CD4-positive, alpha-beta T cell treated with Interleukin-15 for 1 hour (primary cell): Measurements from ENCODE around the gene PDP2.
A peak's percentile ranks its signal among the peaks of the same experiment; 100 is the strongest.
"Not testable (repeated sequence)": the region's sequence is repeated elsewhere in the genome, so short reads cannot be mapped to it uniquely, and the experiment has no call there.

Experiments
- DNase-seq: peaks from one replicate; pipeline ENCODE4 v3.0.0-alpha.2; 2020

The PDP2 gene

GRCh38 chr16:66886914-66887313 is 6.6 kb downstream of the PDP2 start:
- no peak for DNase-seq

- DNase-seq, result no peak
Measured at GRCh38 chr16:66888647-66889615, 8.6 kb downstream of the PDP2 start.

- DNase-seq, result no peak
Measured at GRCh38 chr16:66889622-66890021, 9.3 kb downstream of the PDP2 start.

- DNase-seq, result no peak
Measured at GRCh38 chr16:66890799-66891198, 10.5 kb downstream of the PDP2 start.

- DNase-seq, result no peak
Measured at GRCh38 chr16:66891360-66891759, 11.0 kb downstream of the PDP2 start.

- DNase-seq, result no peak
Measured at GRCh38 chr16:66891797-66892196, 11.5 kb downstream of the PDP2 start.

GRCh38 chr16:66894055-66894454 is 13.7 kb downstream of the PDP2 start:
- DNase-seq, result no peak

GRCh38 chr16:66894948-66895688 is 14.8 kb downstream of the PDP2 start:
- peak; percentile 50 for DNase-seq

GRCh38 chr16:66895689-66895979 is 15.3 kb downstream of the PDP2 start:
- no peak for DNase-seq

GRCh38 chr16:66895999-66896398 is 15.7 kb downstream of the PDP2 start:
- DNase-seq, result no peak

- DNase-seq, result not testable (repeated sequence)
Measured at GRCh38 chr16:66896682-66897081, 16.4 kb downstream of the PDP2 start.

- DNase-seq, result no peak
Measured at GRCh38 chr16:66898207-66898606, 17.9 kb downstream of the PDP2 start.

GRCh38 chr16:66898933-66899309 is 18.6 kb downstream of the PDP2 start:
- DNase-seq, result no peak

GRCh38 chr16:66899310-66899944 is 19.1 kb downstream of the PDP2 start:
- DNase-seq, result no peak

- DNase-seq, result no peak
Measured at GRCh38 chr16:66899945-66900710, 19.8 kb downstream of the PDP2 start.

GRCh38 chr16:66900721-66901441 is 20.6 kb downstream of the PDP2 start:
- DNase-seq, result no peak

GRCh38 chr16:66901626-66902025 is 21.3 kb downstream of the PDP2 start:
- no peak for DNase-seq

- no peak for DNase-seq
Measured at GRCh38 chr16:66902648-66903543, 22.6 kb downstream of the PDP2 start.

GRCh38 chr16:66903544-66904427 is 23.5 kb downstream of the PDP2 start:
- no peak for DNase-seq

- DNase-seq, result no peak
Measured at GRCh38 chr16:66904428-66904845, 24.1 kb downstream of the PDP2 start.
